Tibial nerve (tissue), 4 donors: Measurements from ENCODE around the gene THSD4. TPM values are rescaled to one million over a fixed set of nuclear protein-coding genes. Genes with fewer than 3 reads are reported as not detected.

Experiments used
- DNase-seq, 2 donors: peaks; one replicate each; pipeline ENCODE4 v3.0.0-alpha.2; 2019; ENCODE audit warnings: low spot score in 2 of 2
- H3K27ac ChIP-seq, 4 donors: fragments of 200-600 bp; sonication (generic) in 3 of 4; one replicate each; pipeline ENCODE4 v1.5.1; 2017 to 2019; ENCODE audit warnings: mild to moderate bottlenecking in 1 of 4
- H3K27me3 ChIP-seq, 2 donors: fragments of 200-600 bp; sonication (generic) in 1 of 2; one replicate each; pipeline versions ENCODE4 v1.5.1 to v1.6.0; 2017 to 2019
- H3K36me3 ChIP-seq, 3 donors: fragments of 200-600 bp; sonication (generic); one replicate each; pipeline ENCODE4 v1.5.1; 2018 to 2019
- H3K4me1 ChIP-seq, 4 donors: fragments of 200-600 bp; sonication (generic) in 3 of 4; one replicate each; pipeline ENCODE4 v1.5.1; 2017 to 2019
- H3K4me3 ChIP-seq, 4 donors: fragments of 200-600 bp; sonication (generic) in 3 of 4; one replicate each; pipeline ENCODE4 v1.5.1; 2017 to 2019; ENCODE audit warnings: mild to moderate bottlenecking in 1 of 4, moderate library complexity in 1 of 4
- H3K9me3 ChIP-seq, 4 donors: fragments of 200-600 bp; sonication (generic) in 3 of 4; one replicate each; pipeline ENCODE4 v1.5.1; 2017 to 2019
- CTCF ChIP-seq, 5 experiments: fragments of 200-600 bp in 3 of 5; fragments of 450-650 bp in 2 of 5; sonication (generic) in 3 of 5; IDR thresholded peaks; one replicate each; pipeline ENCODE4 v1.5.1; 2016 to 2019; ENCODE audit warnings: antibody characterized with exemption in 5 of 5, mild to moderate bottlenecking in 3 of 5, moderate library complexity in 2 of 5
- EP300 ChIP-seq, 2 donors: sonication (generic); formaldehyde crosslinking; IDR thresholded peaks; one replicate each; pipeline ENCODE4 v1.6.1; 2017; ENCODE audit warnings: antibody characterized with exemption in 2 of 2, mild to moderate bottlenecking in 1 of 2
- POLR2A ChIP-seq, 2 donors: fragments of 450-650 bp; IDR thresholded peaks; one replicate each; pipeline ENCODE4 v1.6.1; 2017; ENCODE audit warnings: antibody characterized with exemption in 2 of 2, mild to moderate bottlenecking in 2 of 2, moderate library complexity in 2 of 2
- WGBS, 2 donors: methylation state at CpG; one replicate each; pipeline ENCODE4 v1.1.5; 2018; 5-methylcytosine and 5-hydroxymethylcytosine counted together
- total RNA-seq, 4 donors: library from RNA; depleted of rRNA; stranded (reverse); fragments of >200 nt; gene quantifications; one replicate each; pipeline ENCODE4 v1.1.0, GENCODE V29; 2016

Gene THSD4
- total RNA-seq, 4 donors from 2014 or later = 9.6 to 25.1 (median 21.2) TPM

DNA sequence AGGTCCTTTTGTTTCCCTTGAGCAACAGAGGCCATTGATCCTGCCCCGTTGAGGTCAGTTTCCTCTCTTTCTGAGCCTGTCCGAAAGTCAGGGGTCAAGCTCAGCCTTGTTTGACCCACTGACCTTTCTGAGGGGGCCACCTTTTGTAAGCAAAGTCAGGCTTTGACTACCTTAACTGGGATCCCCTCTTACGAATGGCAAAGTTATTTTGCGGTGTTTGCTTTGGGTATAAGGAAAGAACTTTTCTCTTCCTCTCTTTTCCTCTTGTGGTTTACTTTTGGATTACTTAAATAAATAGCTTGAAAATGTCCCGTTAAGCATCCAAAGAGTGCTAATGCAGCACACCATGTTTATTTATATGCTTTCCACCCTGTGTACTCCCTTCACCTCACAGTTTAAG is 340.6 kb downstream of the THSD4 start:
- Histone ChIP-seq H3K4me1 (peaks cover 0 to 14% (median 0%) of the 10 kb centered on the region in 4 donors), H3K27ac (peak overlapping the region in 1 of 4 donors; percentile 25), H3K36me3 (no peaks in the 10 kb centered on the region), H3K4me3 (no peak overlapping the region), H3K27me3 (no peaks in the 10 kb centered on the region), H3K9me3 (no peaks in the 10 kb centered on the region)
- no peak for DNase-seq
- TF ChIP-seq POLR2A (IDR thresholded peaks at IDR 0.05) (no peak), EP300 (IDR thresholded peaks at IDR 0.05) (no peak), CTCF (IDR thresholded peaks at IDR 0.05) (no peak)
- WGBS, 2 donors = 45 to 49% methylated on average over 5 of the region's 5 CpGs

- Histone ChIP-seq H3K27ac (no peak overlapping the region), H3K4me1 (peaks cover 0 to 14% (median 0%) of the 10 kb centered on the region in 4 donors), H3K27me3 (no peaks in the 10 kb centered on the region), H3K9me3 (no peaks in the 10 kb centered on the region), H3K36me3 (no peaks in the 10 kb centered on the region), H3K4me3 (no peak overlapping the region)
- TF ChIP-seq EP300 (IDR thresholded peaks at IDR 0.05) (no peak), POLR2A (IDR thresholded peaks at IDR 0.05) (no peak), CTCF (IDR thresholded peaks at IDR 0.05) (no peak)
- no peak for DNase-seq
Observed at GRCh38 chr15:71456362-71456761, 341.1 kb downstream of the THSD4 start.

- 85 to 94% methylated on average over 3 of the region's 3 CpGs for WGBS, 2 donors
- Histone ChIP-seq H3K4me1 (peaks cover 0 to 14% (median 0%) of the 10 kb centered on the region in 4 donors), H3K27ac (no peak overlapping the region)
Observed at GRCh38 chr15:71456811-71457210, 341.5 kb downstream of the THSD4 start.

GRCh38 chr15:71458089-71458660 is 342.9 kb downstream of the THSD4 start:
- Histone ChIP-seq H3K4me1 (peaks cover 0 to 14% (median 0%) of the 10 kb centered on the region in 4 donors), H3K36me3 (no peaks in the 10 kb centered on the region), H3K9me3 (no peaks in the 10 kb centered on the region), H3K4me3 (no peak overlapping the region), H3K27me3 (no peaks in the 10 kb centered on the region), H3K27ac (no peak overlapping the region)
- no peak for DNase-seq
- WGBS, 2 donors = 48 to 56% methylated on average over 2 of the region's 2 CpGs
- TF ChIP-seq POLR2A (IDR thresholded peaks at IDR 0.05) (no peak), CTCF (IDR thresholded peaks at IDR 0.05) (no peak), EP300 (IDR thresholded peaks at IDR 0.05) (no peak)

More at GRCh38 chr15:71456811-71457210, 341.5 kb downstream of the THSD4 start:
- DNase-seq = no peak
- Histone ChIP-seq H3K9me3 (no peaks in the 10 kb centered on the region), H3K27me3 (no peaks in the 10 kb centered on the region), H3K4me3 (no peak overlapping the region), H3K36me3 (no peaks in the 10 kb centered on the region)
- TF ChIP-seq POLR2A (IDR thresholded peaks at IDR 0.05) = no peak
- no peak for TF ChIP-seq EP300 (IDR thresholded peaks at IDR 0.05)
- no peak for TF ChIP-seq CTCF (IDR thresholded peaks at IDR 0.05)

GRCh38 chr15:71461748-71462147 is 346.5 kb downstream of the THSD4 start:
- no peaks in the 10 kb centered on the region for H3K9me3 ChIP-seq
- no peak overlapping the region for H3K27ac ChIP-seq
- TF ChIP-seq CTCF (IDR thresholded peaks at IDR 0.05) = no peak
- no peak for TF ChIP-seq POLR2A (IDR thresholded peaks at IDR 0.05)
- no peak for TF ChIP-seq EP300 (IDR thresholded peaks at IDR 0.05)
- H3K27me3 ChIP-seq = no peaks in the 10 kb centered on the region
- H3K4me3 ChIP-seq = no peak overlapping the region
- no peaks in the 10 kb centered on the region for H3K36me3 ChIP-seq
- H3K4me1 ChIP-seq = no peaks in the 10 kb centered on the region
- DNase-seq = no peak
- 93 to 97% methylated on average over 1 of the region's 1 CpG for WGBS, 2 donors
